Erythroblast (primary cell): Measurements from ENCODE around the gene ATF7IP2.

ENCODE experiments used
- GATA1 ChIP-seq: IDR thresholded peaks from 2 replicates; pipeline ENCODE4 v1.6.1; 2011; ENCODE audit warnings: low read depth, mild to moderate bottlenecking, control low read depth, low read length, moderate library complexity
- POLR2A ChIP-seq: IDR thresholded peaks from 2 replicates; pipeline ENCODE4 v1.6.1; 2011; ENCODE audit warnings: mild to moderate bottlenecking, low read length

- TF ChIP-seq POLR2A (no peak), GATA1 (no peak)
Measured at GRCh38 chr16:10367616-10368188, 18.2 kb upstream of the ATF7IP2 start.
